GM18498 (cell line): ENCODE measurements around the gene SCYGR2.

ENCODE experiments used
- ATAC-seq: cut with Tn5 transposase; IDR thresholded peaks from one replicate; pipeline ENCODE4 v1.9.1; 2021; ENCODE audit warnings: mild to moderate bottlenecking, moderate library complexity; ENCODE audit not compliant: unreplicated experiment

SCYGR2 gene

GRCh38 chr2:227612546-227613271, 14.0 kb downstream of the SCYGR2 start:
- no peak for ATAC-seq

GRCh38 chr2:227613272-227613660, 14.6 kb downstream of the SCYGR2 start:
- ATAC-seq: no peak

GRCh38 chr2:227614246-227614645, 15.6 kb downstream of the SCYGR2 start:
- ATAC-seq: no peak

- no peak for ATAC-seq
Measured at GRCh38 chr2:227614740-227615139, 16.0 kb downstream of the SCYGR2 start, which contains the start of gene SCYGR3. Gene SCYGR3 (minus strand): TSS chr2:227614840. CDS start chr2:227614840, 0 bp downstream.

GRCh38 chr2:227615181-227615580, 16.5 kb downstream of the SCYGR2 start:
- no peak for ATAC-seq

- no peak for ATAC-seq
Measured at GRCh38 chr2:227615906-227616305, 17.2 kb downstream of the SCYGR2 start.

- ATAC-seq: no peak
Measured at GRCh38 chr2:227616631-227617030, 17.9 kb downstream of the SCYGR2 start.

GRCh38 chr2:227617316-227618230, 18.9 kb downstream of the SCYGR2 start, which contains the start of gene SCYGR4:
Gene SCYGR4 (plus strand): TSS chr2:227617498. CDS start chr2:227617498, 0 bp downstream.
- ATAC-seq: no peak

GRCh38 chr2:227623226-227623625, 24.5 kb downstream of the SCYGR2 start:
- ATAC-seq: no peak

- no peak for ATAC-seq
Measured at GRCh38 chr2:227625420-227625819, 26.7 kb downstream of the SCYGR2 start.

- no peak for ATAC-seq
Measured at GRCh38 chr2:227626580-227627151, 28.0 kb downstream of the SCYGR2 start.

GRCh38 chr2:227627769-227628168, 29.1 kb downstream of the SCYGR2 start:
- ATAC-seq: peak; percentile 90

- no peak for ATAC-seq
Measured at GRCh38 chr2:227629435-227629834, 30.7 kb downstream of the SCYGR2 start.

- no peak for ATAC-seq
Measured at GRCh38 chr2:227630322-227630721, 31.6 kb downstream of the SCYGR2 start.

GRCh38 chr2:227632827-227633226, 34.1 kb downstream of the SCYGR2 start:
- no peak for ATAC-seq

- ATAC-seq: no peak
Measured at GRCh38 chr2:227634201-227634600, 35.5 kb downstream of the SCYGR2 start.

- no peak for ATAC-seq
Measured at GRCh38 chr2:227642656-227643055, 44.0 kb downstream of the SCYGR2 start.

GRCh38 chr2:227643990-227644551, 45.4 kb downstream of the SCYGR2 start:
- ATAC-seq: no peak
